NCI-H1092 treated with DMSO at 0.1 percent for 48 hours (cell line): ENCODE data around the gene BMP8B.

ENCODE experiments used
- DNase-seq: peaks from one replicate; lab custom pipeline; 2025; lab: John Stamatoyannopoulos, UW

Gene BMP8B

GRCh38 chr1:39722495-39722894 is 66.2 kb downstream of the BMP8B start:
- DNase-seq: no peak

- DNase-seq: no peak
Measured at GRCh38 chr1:39721664-39722063, 67.0 kb downstream of the BMP8B start.

- peak; percentile 100 for DNase-seq
Measured at GRCh38 chr1:39720094-39720999, 68.3 kb downstream of the BMP8B start.

- DNase-seq: no peak
Measured at GRCh38 chr1:39717809-39718208, 70.9 kb downstream of the BMP8B start.

- DNase-seq: no peak
Measured at GRCh38 chr1:39713557-39713956, 75.1 kb downstream of the BMP8B start.

GRCh38 chr1:39711966-39712340 is 76.7 kb downstream of the BMP8B start:
- DNase-seq: no peak

GRCh38 chr1:39711104-39711965 is 77.3 kb downstream of the BMP8B start:
- no peak for DNase-seq

- DNase-seq: no peak
Measured at GRCh38 chr1:39707506-39707905, 81.2 kb downstream of the BMP8B start.
